Measurements from ENCODE around the gene IL1RAP. TPM values are rescaled to one million over a fixed set of nuclear protein-coding genes. Genes with fewer than 3 reads are reported as not detected.

IL1RAP gene
- total and polyA plus RNA-seq, 2 experiments from 2014 or later, result 14.6 to 46.5 TPM

GRCh38 chr3:190526787-190527762 is 13.2 kb downstream of the IL1RAP start:
- Histone ChIP-seq H3K79me2 (peaks cover 35% of the 10 kb centered on the region), H4K20me1 (ENCODE audit: insufficient read depth, poor library complexity, severe bottlenecking) (no peaks in the 10 kb centered on the region), H3K4me3 (no peak overlapping the region), H3K4me2 (peak overlapping the region; percentile 38), H2AFZ (no peak overlapping the region), H3K27me3 (no peaks in the 10 kb centered on the region), H3K4me1 (ENCODE audit: insufficient read depth) (peaks cover 11% of the 10 kb centered on the region), H3K9me2 (replicated peaks; ENCODE audit: insufficient read depth) (no peaks in the 10 kb centered on the region), H3K9me3 (ENCODE audit: low read depth) (no peaks in the 10 kb centered on the region), H3K36me3 (replicated peaks; ENCODE audit: insufficient read depth, low read depth) (no peaks in the 10 kb centered on the region), H3K27ac (no peak overlapping the region)
- TF ChIP-seq EZH2phosphoT487 (IDR thresholded peaks at IDR 0.05; ENCODE audit: low read depth, severe bottlenecking, unreplicated experiment), result no peak
- no peak for DNase-seq (ENCODE audit: low spot score)
- 76% methylated on average over 5 of the region's 5 CpGs for WGBS (ENCODE audit: low lambda C conversion rate, missing lambda C conversion rate)

DNA sequence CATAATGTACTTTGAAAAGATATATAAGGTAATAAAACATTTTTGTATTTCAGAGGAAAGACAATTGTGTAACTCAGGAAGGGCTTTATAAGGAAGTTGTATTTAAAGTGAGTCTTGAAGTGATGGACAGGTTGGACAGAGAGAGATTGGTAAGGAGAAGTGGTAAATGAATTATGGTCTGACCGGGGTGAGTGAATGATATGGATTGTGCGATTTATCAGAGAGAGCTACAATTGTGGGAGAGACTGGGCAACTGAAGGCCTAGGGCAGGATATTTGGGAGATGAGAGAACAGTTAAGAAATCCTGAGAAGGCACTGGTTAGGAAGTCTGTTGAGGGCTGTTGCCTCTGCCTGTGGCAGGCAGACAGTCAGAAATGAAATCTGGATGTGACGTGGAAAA is 14.8 kb downstream of the IL1RAP start:
- Histone ChIP-seq H3K27me3 (no peaks in the 10 kb centered on the region), H3K9me2 (replicated peaks; ENCODE audit: insufficient read depth) (no peaks in the 10 kb centered on the region), H2AFZ (no peak overlapping the region), H3K79me2 (peaks cover 30% of the 10 kb centered on the region), H3K27ac (no peak overlapping the region), H3K4me1 (ENCODE audit: insufficient read depth) (peaks cover 11% of the 10 kb centered on the region), H3K9me3 (ENCODE audit: low read depth) (no peaks in the 10 kb centered on the region), H3K36me3 (replicated peaks; ENCODE audit: insufficient read depth, low read depth) (no peaks in the 10 kb centered on the region), H4K20me1 (ENCODE audit: insufficient read depth, poor library complexity, severe bottlenecking) (no peaks in the 10 kb centered on the region), H3K4me2 (no peak overlapping the region), H3K4me3 (no peak overlapping the region)
- DNase-seq (ENCODE audit: low spot score), result no peak
- TF ChIP-seq EZH2phosphoT487 (IDR thresholded peaks at IDR 0.05; ENCODE audit: low read depth, severe bottlenecking, unreplicated experiment) (no peak), EZH2 (IDR thresholded peaks at IDR 0.05; ENCODE audit: borderline replicate concordance) (no peak)
- TF ChIP-seq, protein P1, sequence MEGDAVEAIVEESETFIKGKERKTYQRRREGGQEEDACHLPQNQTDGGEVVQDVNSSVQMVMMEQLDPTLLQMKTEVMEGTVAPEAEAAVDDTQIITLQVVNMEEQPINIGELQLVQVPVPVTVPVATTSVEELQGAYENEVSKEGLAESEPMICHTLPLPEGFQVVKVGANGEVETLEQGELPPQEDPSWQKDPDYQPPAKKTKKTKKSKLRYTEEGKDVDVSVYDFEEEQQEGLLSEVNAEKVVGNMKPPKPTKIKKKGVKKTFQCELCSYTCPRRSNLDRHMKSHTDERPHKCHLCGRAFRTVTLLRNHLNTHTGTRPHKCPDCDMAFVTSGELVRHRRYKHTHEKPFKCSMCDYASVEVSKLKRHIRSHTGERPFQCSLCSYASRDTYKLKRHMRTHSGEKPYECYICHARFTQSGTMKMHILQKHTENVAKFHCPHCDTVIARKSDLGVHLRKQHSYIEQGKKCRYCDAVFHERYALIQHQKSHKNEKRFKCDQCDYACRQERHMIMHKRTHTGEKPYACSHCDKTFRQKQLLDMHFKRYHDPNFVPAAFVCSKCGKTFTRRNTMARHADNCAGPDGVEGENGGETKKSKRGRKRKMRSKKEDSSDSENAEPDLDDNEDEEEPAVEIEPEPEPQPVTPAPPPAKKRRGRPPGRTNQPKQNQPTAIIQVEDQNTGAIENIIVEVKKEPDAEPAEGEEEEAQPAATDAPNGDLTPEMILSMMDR (IDR thresholded peaks at IDR 0.05; ENCODE audit: poor library complexity), result no peak
- WGBS (ENCODE audit: low lambda C conversion rate, missing lambda C conversion rate), result 90% methylated on average over 3 of the region's 3 CpGs

DNA sequence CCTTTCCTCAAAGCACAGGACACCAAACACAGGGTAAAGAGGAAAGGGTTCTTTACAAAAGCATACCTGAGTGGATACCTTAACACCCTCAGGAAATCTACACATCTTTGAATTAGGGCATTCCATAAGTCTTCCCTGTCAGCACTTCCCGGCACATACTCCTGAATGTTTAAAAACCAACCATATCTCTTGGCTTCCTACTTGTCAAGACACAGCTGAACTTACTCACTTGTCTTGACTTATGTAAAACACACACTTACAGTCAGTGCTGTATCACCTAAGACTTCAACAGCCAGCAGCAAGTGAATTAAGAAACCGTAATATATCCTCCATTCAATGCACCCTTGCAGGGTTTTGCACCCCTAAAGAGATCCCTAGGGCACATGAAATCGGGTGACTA is 17.5 kb downstream of the IL1RAP start:
- peaks cover 14% of the 10 kb centered on the region for H3K79me2 ChIP-seq
- no peaks in the 10 kb centered on the region for H3K27me3 ChIP-seq
- no peak overlapping the region for H3K27ac ChIP-seq
- H3K9me3 ChIP-seq (ENCODE audit: low read depth), result no peaks in the 10 kb centered on the region
- peaks cover 11% of the 10 kb centered on the region for H3K4me1 ChIP-seq (ENCODE audit: insufficient read depth)
- H2AFZ ChIP-seq, result no peak overlapping the region
- WGBS (ENCODE audit: low lambda C conversion rate, missing lambda C conversion rate), result 71% methylated on average over 3 of the region's 3 CpGs
- TF ChIP-seq, protein P1 (IDR thresholded peaks at IDR 0.05; ENCODE audit: poor library complexity), result no peak
- TF ChIP-seq EZH2 (IDR thresholded peaks at IDR 0.05; ENCODE audit: borderline replicate concordance) (no peak), EZH2phosphoT487 (IDR thresholded peaks at IDR 0.05; ENCODE audit: low read depth, severe bottlenecking, unreplicated experiment) (no peak)
- no peaks in the 10 kb centered on the region for H3K9me2 ChIP-seq (replicated peaks; ENCODE audit: insufficient read depth)
- no peak overlapping the region for H3K4me2 ChIP-seq
- DNase-seq (ENCODE audit: low spot score), result no peak
- no peaks in the 10 kb centered on the region for H3K36me3 ChIP-seq (replicated peaks; ENCODE audit: insufficient read depth, low read depth)
- H4K20me1 ChIP-seq (ENCODE audit: insufficient read depth, poor library complexity, severe bottlenecking), result no peaks in the 10 kb centered on the region
- H3K4me3 ChIP-seq, result no peak overlapping the region

GRCh38 chr3:190532731-190533203 is 18.9 kb downstream of the IL1RAP start:
- no peak overlapping the region for H3K4me2 ChIP-seq
- 89% methylated on average over 7 of the region's 7 CpGs for WGBS (ENCODE audit: low lambda C conversion rate, missing lambda C conversion rate)
- H3K27ac ChIP-seq, result peak overlapping the region; percentile 75
- no peak for TF ChIP-seq EZH2 (IDR thresholded peaks at IDR 0.05; ENCODE audit: borderline replicate concordance)
- TF ChIP-seq, protein P1 (IDR thresholded peaks at IDR 0.05; ENCODE audit: poor library complexity), result no peak
- no peak for TF ChIP-seq EZH2phosphoT487 (IDR thresholded peaks at IDR 0.05; ENCODE audit: low read depth, severe bottlenecking, unreplicated experiment)
- no peak for DNase-seq (ENCODE audit: low spot score)
- H3K27me3 ChIP-seq, result no peaks in the 10 kb centered on the region
- no peaks in the 10 kb centered on the region for H3K9me3 ChIP-seq (ENCODE audit: low read depth)
- no peak overlapping the region for H3K4me3 ChIP-seq
- H3K36me3 ChIP-seq (replicated peaks; ENCODE audit: insufficient read depth, low read depth), result no peaks in the 10 kb centered on the region
- no peaks in the 10 kb centered on the region for H3K9me2 ChIP-seq (replicated peaks; ENCODE audit: insufficient read depth)
- H2AFZ ChIP-seq, result no peak overlapping the region
- no peaks in the 10 kb centered on the region for H4K20me1 ChIP-seq (ENCODE audit: insufficient read depth, poor library complexity, severe bottlenecking)
- peaks cover 14% of the 10 kb centered on the region for H3K79me2 ChIP-seq
- peaks cover 4% of the 10 kb centered on the region for H3K4me1 ChIP-seq (ENCODE audit: insufficient read depth)

All from hepatocyte (in vitro differentiated cells).